ENCODE measurements around the gene ZNF274. TPM values are rescaled to one million over a fixed set of nuclear protein-coding genes. Genes with fewer than 3 reads are reported as not detected.
"Not testable (repeated sequence)": the region's sequence is repeated elsewhere in the genome, so short reads cannot be mapped to it uniquely, and the experiment has no call there.

ZNF274 gene
- total RNA-seq, 2 experiments from 2014 or later: 22.4 to 23.7 TPM

DNA sequence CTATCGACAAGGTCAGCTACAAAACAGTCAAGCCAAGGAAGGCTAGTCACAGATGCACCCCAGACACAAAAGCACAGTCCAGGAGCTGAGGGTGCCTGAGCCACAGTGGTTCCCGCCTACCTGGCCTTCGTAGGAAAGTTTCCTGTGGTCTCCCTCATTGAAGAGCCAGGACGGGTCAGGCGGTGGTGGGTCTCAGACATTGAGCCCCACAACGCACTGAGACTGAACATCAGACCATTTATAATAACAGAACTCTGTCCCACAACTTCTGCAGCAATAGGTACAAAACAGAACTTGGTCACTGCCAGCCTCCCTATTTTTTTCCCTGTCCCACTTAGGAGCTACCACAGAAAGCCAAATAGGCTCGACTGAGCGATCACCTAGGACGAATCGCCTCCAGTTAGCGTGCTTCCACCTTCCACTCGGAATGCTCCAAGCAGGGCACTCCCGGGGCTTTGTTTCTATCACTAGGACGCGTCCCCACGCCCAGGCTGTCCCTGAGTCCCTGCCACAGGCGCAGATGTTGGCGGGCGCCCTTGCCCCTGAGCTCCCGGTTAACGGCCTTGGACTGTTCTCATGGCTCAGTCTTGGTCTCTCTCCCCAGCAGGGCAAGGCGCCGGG lies 45.2 kb downstream of the ZNF274 start:
- POLR2A ChIA-PET: no interaction called here
- Mint-ChIP-seq H3K4me1 (peaks cover 35% of the 10 kb centered on the region), H3K27me3 (no peaks in the 10 kb centered on the region), H3K27ac (peak overlapping the region; percentile 93), H3K4me3 (peak overlapping the region; percentile 85), H3K9me3 (peaks cover 33% of the 10 kb centered on the region), H3K36me3 (ENCODE audit: low read depth) (peaks cover 45% of the 10 kb centered on the region)
- CTCF ChIA-PET: interaction anchor here (0.8 to 1.1 kb wide), 2 partner anchors 8 to 23 kb away, joined by 3 to 4 read pairs; no protein-coding TSS in a partner anchor
- DNase-seq: no peak

DNA sequence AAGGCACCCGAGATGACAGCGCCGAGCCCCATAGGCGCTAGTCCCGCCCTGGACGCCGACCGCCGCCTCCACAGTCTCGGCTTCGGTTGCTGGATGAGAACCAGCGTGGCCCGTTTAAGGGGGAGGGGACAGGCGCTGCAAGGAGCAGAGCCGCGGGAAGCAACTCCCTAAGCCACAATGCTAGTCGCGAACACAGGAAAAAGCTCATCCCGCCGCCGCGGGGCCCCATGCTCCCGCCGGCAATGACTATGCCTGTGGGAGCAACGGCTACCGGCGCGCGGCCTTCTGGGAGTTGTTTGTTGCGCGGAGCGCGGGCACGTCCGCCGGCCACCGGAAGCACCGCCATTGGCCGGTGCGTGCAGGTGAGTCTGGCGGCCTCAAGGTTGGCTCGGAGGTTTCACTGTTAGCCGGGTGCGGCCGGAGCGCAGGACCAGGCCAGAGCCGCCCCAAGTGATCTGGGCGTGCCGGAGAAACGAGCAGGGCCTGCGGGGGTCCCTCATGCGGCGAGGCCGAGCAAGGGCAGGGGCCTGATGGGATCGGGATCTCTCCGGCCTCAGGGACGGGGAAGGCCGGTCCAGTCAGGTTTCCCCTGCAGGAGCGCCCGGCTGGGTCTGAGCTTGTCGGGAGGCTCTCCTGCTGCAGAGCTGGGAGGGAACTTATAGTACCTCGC lies 45.9 kb downstream of the ZNF274 start, which contains the start of gene ZNF544:
TSS of gene ZNF544 (plus strand) at position 330 of the 670 bp plus-strand sequence. CDS start 15,110 bp downstream, outside the sequence.
- Mint-ChIP-seq H3K27ac (peak within 1 kb of the TSS; percentile 93), H3K27me3 (no peaks in the 10 kb centered on the region), H3K36me3 (ENCODE audit: low read depth) (peaks cover 52% of the 10 kb centered on the region), H3K4me1 (peaks cover 35% of the 10 kb centered on the region), H3K9me3 (peaks cover 37% of the 10 kb centered on the region), H3K4me3 (peak within 1 kb of the TSS; percentile 85)
- CTCF ChIA-PET: interaction anchor here (0.8 kb wide), 1 partner anchor 22 kb away, joined by 4 read pairs; no protein-coding TSS in a partner anchor
- POLR2A ChIA-PET: no interaction called here
- peak; percentile 51 for DNase-seq

DNA sequence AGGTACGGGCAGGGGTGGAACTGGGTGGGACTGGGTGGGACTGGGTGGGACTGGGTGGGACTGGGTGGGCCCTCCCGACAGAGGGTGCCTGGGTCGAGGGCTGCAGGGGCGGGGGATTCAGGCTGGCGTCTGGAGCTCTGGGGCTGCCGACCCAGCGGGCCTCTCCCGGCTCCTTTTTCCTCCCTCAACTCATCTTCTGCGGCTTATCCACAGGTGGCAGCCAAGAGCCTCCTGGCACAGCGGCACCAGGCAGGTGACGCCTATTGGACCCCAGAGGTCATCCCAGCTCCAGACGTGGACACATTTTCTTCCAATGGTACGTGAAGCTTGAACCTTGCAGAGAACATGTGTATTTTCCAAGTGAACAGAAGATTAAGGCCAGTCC lies 46.4 kb downstream of the ZNF274 start:
- no peaks in the 10 kb centered on the region for H3K27me3 Mint-ChIP-seq
- POLR2A ChIA-PET: no interaction called here
- CTCF ChIA-PET: no interaction called here
- H3K4me3 Mint-ChIP-seq: peak overlapping the region; percentile 85
- H3K27ac Mint-ChIP-seq: peak overlapping the region; percentile 67
- peaks cover 42% of the 10 kb centered on the region for H3K9me3 Mint-ChIP-seq
- peak; percentile 7 for DNase-seq
- H3K4me1 Mint-ChIP-seq: peaks cover 35% of the 10 kb centered on the region
- peaks cover 57% of the 10 kb centered on the region for H3K36me3 Mint-ChIP-seq (ENCODE audit: low read depth)

DNA sequence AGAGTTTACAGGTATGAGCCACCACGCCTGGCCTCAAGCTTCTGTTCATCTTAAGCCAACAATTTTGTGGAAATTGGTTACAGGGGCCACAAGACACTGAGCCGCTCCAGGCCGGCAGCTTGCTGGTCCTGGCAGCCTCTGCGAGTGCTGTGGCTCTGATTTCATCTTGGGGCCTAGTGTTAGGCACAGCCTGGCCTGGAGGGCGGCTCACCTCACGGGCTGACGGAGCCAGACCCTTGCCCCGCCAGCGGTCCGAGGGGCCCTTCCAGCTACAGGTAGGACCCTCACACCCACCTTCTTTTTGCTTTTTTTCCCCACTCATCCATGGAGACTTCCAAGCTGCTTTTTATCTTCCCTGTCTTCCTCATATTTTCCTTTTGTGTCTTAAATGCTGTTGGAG lies 54.5 kb downstream of the ZNF274 start:
- Mint-ChIP-seq H3K27ac (no peak overlapping the region), H3K27me3 (no peaks in the 10 kb centered on the region), H3K9me3 (peaks cover 46% of the 10 kb centered on the region), H3K4me3 (no peak overlapping the region), H3K36me3 (ENCODE audit: low read depth) (peaks cover 96% of the 10 kb centered on the region), H3K4me1 (no peaks in the 10 kb centered on the region)
- POLR2A ChIA-PET: no interaction called here
- CTCF ChIA-PET: interaction anchor here (0.6 to 0.9 kb wide), 2 partner anchors 18 to 598 kb away, joined by 3 read pairs; no protein-coding TSS in a partner anchor
- no peak for DNase-seq

DNA sequence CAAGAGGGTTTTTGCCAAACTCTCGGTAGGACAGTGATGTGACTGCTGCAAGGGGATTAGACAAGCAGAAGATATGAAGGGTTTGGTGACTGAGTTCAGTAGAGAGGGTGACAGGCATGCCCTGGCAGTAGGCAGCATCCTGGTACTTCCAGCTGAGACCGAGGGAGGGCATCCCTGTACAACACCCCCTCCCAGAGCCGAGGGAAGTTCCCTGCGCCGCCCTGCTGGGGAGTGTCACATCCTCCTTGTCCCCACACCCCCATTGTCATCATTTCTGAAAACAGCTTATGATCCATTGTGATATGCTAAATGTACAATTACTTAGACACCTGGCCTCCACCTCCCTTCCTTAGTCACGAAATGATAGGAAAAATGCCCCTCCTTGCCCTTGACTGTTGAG lies 60.5 kb downstream of the ZNF274 start:
- Mint-ChIP-seq H3K4me1 (no peaks in the 10 kb centered on the region), H3K9me3 (peaks cover 48% of the 10 kb centered on the region), H3K27ac (no peak overlapping the region), H3K4me3 (no peak overlapping the region), H3K27me3 (no peaks in the 10 kb centered on the region), H3K36me3 (ENCODE audit: low read depth) (peaks cover 98% of the 10 kb centered on the region)
- POLR2A ChIA-PET: no interaction called here
- CTCF ChIA-PET: no interaction called here
- DNase-seq: no peak

DNA sequence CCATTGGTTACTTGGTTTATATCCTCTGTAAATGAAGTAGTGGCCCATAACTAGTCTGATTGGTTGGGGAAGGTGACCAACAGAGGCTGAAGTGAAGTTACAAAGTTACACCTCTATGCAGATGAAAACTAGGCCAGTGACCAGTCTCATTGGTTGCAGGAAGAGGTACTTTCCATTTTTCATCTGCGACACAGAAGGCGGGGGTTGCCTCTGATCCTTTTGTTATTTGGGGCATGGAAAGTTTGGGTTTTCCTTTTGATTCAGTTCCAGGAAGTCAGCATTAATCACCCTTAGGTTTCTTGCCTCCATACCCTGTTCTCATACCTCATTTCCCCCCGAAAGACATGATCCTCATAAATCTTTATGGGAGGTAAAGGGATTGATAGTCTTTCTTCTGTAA lies 66.0 kb downstream of the ZNF274 start:
- ChIA-PET POLR2A (no interaction called here), CTCF (no interaction called here)
- H3K9me3 Mint-ChIP-seq: peaks cover 54% of the 10 kb centered on the region
- no peaks in the 10 kb centered on the region for H3K4me1 Mint-ChIP-seq
- no peak overlapping the region for H3K4me3 Mint-ChIP-seq
- no peak overlapping the region for H3K27ac Mint-ChIP-seq
- no peak for DNase-seq
- no peaks in the 10 kb centered on the region for H3K27me3 Mint-ChIP-seq
- peaks cover 99% of the 10 kb centered on the region for H3K36me3 Mint-ChIP-seq (ENCODE audit: low read depth)

DNA sequence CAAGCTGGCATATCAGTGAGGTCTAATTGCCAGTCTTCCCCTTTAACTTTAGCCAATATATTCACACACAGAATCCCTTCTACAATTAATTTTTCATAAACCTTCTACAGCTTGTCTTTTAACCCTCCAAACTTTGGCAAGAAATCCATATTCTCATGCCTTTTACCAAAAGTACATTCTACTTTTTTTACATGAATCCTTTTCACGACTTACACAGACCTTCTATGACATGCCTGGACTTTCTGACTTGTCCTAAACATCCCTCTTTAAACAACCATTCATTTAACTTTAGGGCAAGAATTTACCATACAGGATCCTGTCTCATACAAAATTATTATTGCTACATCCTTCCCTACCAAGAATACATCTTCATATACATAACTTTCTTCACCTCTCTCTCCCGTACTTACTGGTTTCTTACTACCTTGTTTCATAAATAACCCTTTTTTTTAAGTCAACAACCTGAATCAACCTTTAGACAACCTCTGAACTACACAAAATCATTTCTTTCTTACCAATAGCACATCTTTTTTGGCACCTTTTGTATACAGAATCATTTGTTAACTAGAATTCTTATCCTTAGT lies 69.3 kb downstream of the ZNF274 start:
- H3K9me3 Mint-ChIP-seq: peaks cover 59% of the 10 kb centered on the region
- CTCF ChIA-PET: no interaction called here
- H3K4me1 Mint-ChIP-seq: no peaks in the 10 kb centered on the region

DNA sequence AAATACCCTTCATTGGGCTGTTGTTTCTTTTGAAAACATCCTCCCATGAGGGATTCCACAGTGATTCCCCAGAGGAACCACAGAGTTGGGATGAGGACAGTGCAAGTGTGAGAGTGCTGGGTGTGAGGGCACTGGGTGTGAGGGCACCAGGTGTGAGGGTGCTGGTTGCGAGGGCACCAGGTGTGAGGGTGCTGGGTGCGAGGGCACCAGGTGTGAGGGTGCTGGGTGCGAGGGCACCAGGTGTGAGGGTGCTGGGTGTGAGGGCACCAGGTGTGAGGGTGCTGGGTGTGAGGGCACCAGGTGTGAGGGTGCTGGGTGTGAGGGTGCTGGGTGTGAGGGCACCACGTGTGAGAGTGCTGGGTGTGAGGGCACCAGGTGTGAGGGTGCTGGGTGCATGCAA lies 75.4 kb downstream of the ZNF274 start:
- DNase-seq, POLR2A ChIA-PET, H3K4me1 Mint-ChIP-seq, H3K27me3 Mint-ChIP-seq, H3K27ac Mint-ChIP-seq, CTCF ChIA-PET, H3K4me3 Mint-ChIP-seq: not testable (repeated sequence)
- Mint-ChIP-seq H3K36me3 (ENCODE audit: low read depth) (peaks cover 98% of the 10 kb centered on the region), H3K9me3 (peaks cover 77% of the 10 kb centered on the region)

More for the DNA sequence above, 69.3 kb downstream of the ZNF274 start:
- H3K27me3 Mint-ChIP-seq: no peaks in the 10 kb centered on the region
- H3K4me3 Mint-ChIP-seq: no peak overlapping the region
- H3K36me3 Mint-ChIP-seq (ENCODE audit: low read depth): peaks cover 99% of the 10 kb centered on the region
- POLR2A ChIA-PET: no interaction called here
- no peak overlapping the region for H3K27ac Mint-ChIP-seq
- DNase-seq: no peak

DNA sequence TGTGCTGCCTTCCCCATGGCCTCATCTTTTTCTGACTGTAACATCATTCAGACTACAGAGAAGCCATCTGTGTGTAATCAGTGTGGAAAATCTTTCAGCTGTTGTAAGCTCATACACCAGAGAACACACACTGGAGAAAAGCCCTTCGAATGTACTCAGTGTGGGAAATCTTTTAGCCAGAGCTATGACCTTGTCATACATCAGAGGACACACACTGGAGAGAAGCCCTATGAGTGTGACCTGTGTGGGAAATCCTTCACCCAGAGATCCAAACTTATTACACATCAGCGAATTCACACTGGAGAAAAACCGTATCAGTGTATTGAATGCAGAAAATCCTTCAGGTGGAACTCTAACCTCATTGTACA lies 78.7 kb downstream of the ZNF274 start:
- DNase-seq: no peak
- no peaks in the 10 kb centered on the region for H3K4me1 Mint-ChIP-seq
- H3K9me3 Mint-ChIP-seq: peaks cover 62% of the 10 kb centered on the region
- CTCF ChIA-PET: interaction anchor here (1.4 kb wide), 1 partner anchor 11 kb away, joined by 3 read pairs; no protein-coding TSS in a partner anchor
- no peak overlapping the region for H3K27ac Mint-ChIP-seq
- no peaks in the 10 kb centered on the region for H3K27me3 Mint-ChIP-seq
- H3K36me3 Mint-ChIP-seq (ENCODE audit: low read depth): peaks cover 79% of the 10 kb centered on the region
- POLR2A ChIA-PET: no interaction called here
- no peak overlapping the region for H3K4me3 Mint-ChIP-seq

DNA sequence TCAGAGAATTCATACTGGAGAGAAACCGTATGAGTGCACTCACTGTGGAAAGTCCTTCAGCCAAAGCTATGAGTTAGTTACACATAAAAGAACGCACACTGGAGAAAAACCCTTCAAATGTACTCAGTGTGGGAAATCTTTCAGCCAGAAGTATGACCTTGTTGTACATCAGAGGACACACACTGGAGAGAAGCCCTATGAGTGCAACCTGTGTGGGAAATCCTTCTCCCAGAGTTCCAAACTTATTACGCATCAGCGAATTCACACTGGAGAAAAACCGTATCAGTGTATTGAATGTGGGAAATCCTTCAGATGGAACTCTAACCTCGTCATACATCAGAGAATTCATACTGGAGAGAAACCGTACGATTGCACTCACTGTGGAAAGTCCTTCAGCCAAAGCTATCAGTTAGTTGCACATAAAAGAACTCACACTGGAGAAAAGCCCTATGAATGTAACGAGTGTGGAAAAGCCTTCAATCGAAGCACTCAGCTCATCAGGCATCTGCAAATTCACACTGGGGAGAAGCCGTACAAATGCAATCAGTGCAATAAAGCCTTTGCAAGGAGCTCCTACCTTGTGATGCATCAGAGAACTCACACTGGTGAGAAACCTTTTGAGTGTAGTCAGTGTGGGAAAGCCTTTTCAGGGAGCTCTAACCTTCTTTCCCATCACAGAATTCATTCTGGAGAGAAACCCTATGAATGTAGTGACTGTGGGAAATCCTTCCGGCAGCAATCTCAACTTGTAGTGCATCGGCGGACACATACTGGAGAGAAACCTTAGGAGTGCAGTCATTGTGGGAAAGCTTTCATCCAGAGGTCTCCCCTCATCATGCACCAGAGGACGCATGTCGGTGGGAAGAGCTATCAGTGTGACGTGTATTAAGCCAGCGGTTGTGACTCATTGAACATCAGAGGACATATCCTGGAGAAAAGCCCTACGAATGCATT lies 79.4 kb downstream of the ZNF274 start:
- Mint-ChIP-seq H3K36me3 (ENCODE audit: low read depth) (peaks cover 76% of the 10 kb centered on the region), H3K4me1 (no peaks in the 10 kb centered on the region), H3K27ac (no peak overlapping the region), H3K9me3 (peaks cover 59% of the 10 kb centered on the region), H3K27me3 (no peaks in the 10 kb centered on the region), H3K4me3 (no peak overlapping the region)
- CTCF ChIA-PET: no interaction called here
- no peak for DNase-seq
- POLR2A ChIA-PET: no interaction called here

DNA sequence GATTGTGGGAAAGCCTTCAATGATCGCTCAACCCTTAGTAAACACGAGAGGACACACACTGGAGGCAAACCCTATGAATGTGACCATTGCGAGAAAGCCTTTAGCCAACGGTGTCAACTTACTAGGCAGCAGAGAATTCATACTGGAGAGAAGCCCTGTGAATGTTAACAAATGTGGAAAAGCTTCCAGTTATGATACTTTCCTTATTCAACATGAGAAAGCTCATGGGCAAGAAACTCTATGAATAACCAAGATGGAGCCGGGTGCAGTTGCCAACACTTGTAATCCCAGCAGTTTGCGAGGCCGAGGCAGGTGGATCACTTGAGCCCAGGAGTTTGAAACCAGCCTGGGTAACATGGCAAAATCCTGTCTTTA lies 80.0 kb downstream of the ZNF274 start:
- peaks cover 53% of the 10 kb centered on the region for H3K9me3 Mint-ChIP-seq
- no peak overlapping the region for H3K27ac Mint-ChIP-seq
- H3K27me3 Mint-ChIP-seq: no peaks in the 10 kb centered on the region
- no peak overlapping the region for H3K4me3 Mint-ChIP-seq
- peaks cover 69% of the 10 kb centered on the region for H3K36me3 Mint-ChIP-seq (ENCODE audit: low read depth)
- ChIA-PET CTCF (no interaction called here), POLR2A (no interaction called here)
- DNase-seq: no peak
- no peaks in the 10 kb centered on the region for H3K4me1 Mint-ChIP-seq

All from activated CD4-positive, alpha-beta T cell treated with anti-CD3 and anti-CD28 coated beads, Interleukin-2, amount 10 ng/mL, durations not matched to agents 7 days and 5 days (primary cell).